ENCODE results near the gene CREB5.
"Not testable (repeated sequence)": the region's sequence is repeated elsewhere in the genome, so short reads cannot be mapped to it uniquely, and the experiment has no call there.

Gene CREB5

GRCh38 chr7:28811701-28812430, 399.5 kb downstream of the CREB5 start:
- DNase-seq (ENCODE audit: low read depth in 2 of 2), result no peak

GRCh38 chr7:28812616-28813015, 400.3 kb downstream of the CREB5 start:
- no peak for DNase-seq (ENCODE audit: low read depth in 2 of 2)

- DNase-seq (ENCODE audit: low read depth in 2 of 2), result no peak
Measured at GRCh38 chr7:28813243-28813962, 401.1 kb downstream of the CREB5 start.

- no peak for DNase-seq (ENCODE audit: low read depth in 2 of 2)
Measured at GRCh38 chr7:28815369-28815927, 403.1 kb downstream of the CREB5 start.

- no peak for DNase-seq (ENCODE audit: low read depth in 2 of 2)
Measured at GRCh38 chr7:28815928-28816373, 403.6 kb downstream of the CREB5 start.

GRCh38 chr7:28818996-28819395, 406.7 kb downstream of the CREB5 start:
- no peak for DNase-seq (ENCODE audit: low read depth in 2 of 2)

- no peak for DNase-seq (ENCODE audit: low read depth in 2 of 2)
Measured at GRCh38 chr7:28823582-28823981, 411.3 kb downstream of the CREB5 start.

- not testable (repeated sequence) for DNase-seq (ENCODE audit: low read depth in 2 of 2)
Measured at GRCh38 chr7:28825817-28826448, 413.6 kb downstream of the CREB5 start.

- no peak for DNase-seq (ENCODE audit: low read depth in 2 of 2)
Measured at GRCh38 chr7:28830846-28831245, 418.5 kb downstream of the CREB5 start.

GRCh38 chr7:28832669-28833068, 420.4 kb downstream of the CREB5 start:
- DNase-seq (ENCODE audit: low read depth in 2 of 2), result no peak

GRCh38 chr7:28835800-28836199, 423.5 kb downstream of the CREB5 start:
- no peak for DNase-seq (ENCODE audit: low read depth in 2 of 2)

GRCh38 chr7:28836716-28837115, 424.4 kb downstream of the CREB5 start:
- no peak for DNase-seq (ENCODE audit: low read depth in 2 of 2)

- no peak for DNase-seq (ENCODE audit: low read depth in 2 of 2)
Measured at GRCh38 chr7:28837216-28837615, 424.9 kb downstream of the CREB5 start.

GRCh38 chr7:28840592-28840995, 428.3 kb downstream of the CREB5 start:
- no peak for DNase-seq (ENCODE audit: low read depth in 2 of 2)

GRCh38 chr7:28841766-28842165, 429.4 kb downstream of the CREB5 start:
- DNase-seq (ENCODE audit: low read depth in 2 of 2), result no peak

GRCh38 chr7:28842769-28843295, 430.5 kb downstream of the CREB5 start:
- DNase-seq (ENCODE audit: low read depth in 2 of 2), result no peak

- no peak for DNase-seq (ENCODE audit: low read depth in 2 of 2)
Measured at GRCh38 chr7:28845106-28845505, 432.8 kb downstream of the CREB5 start.

GRCh38 chr7:28847176-28847575, 434.9 kb downstream of the CREB5 start:
- DNase-seq (ENCODE audit: low read depth in 2 of 2), result no peak

GRCh38 chr7:28847681-28848080, 435.4 kb downstream of the CREB5 start:
- no peak for DNase-seq (ENCODE audit: low read depth in 2 of 2)

- no peak for DNase-seq (ENCODE audit: low read depth in 2 of 2)
Measured at GRCh38 chr7:28848906-28849305, 436.6 kb downstream of the CREB5 start.

GRCh38 chr7:28850699-28851098, 438.4 kb downstream of the CREB5 start:
- no peak for DNase-seq (ENCODE audit: low read depth in 2 of 2)

GRCh38 chr7:28853150-28853549, 440.8 kb downstream of the CREB5 start:
- DNase-seq (ENCODE audit: low read depth in 2 of 2), result no peak

Measured in fibroblast of skin of left quadriceps (primary cell).